HAP-1 (cell line): ENCODE data around the gene HK1.

Source experiments
- DNase-seq, 2 experiments: peaks; one replicate each; pipeline ENCODE4 v3.0.0-alpha.2; 2016 to 2020; ENCODE audit warnings: low spot score in 2 of 2
- H3K27me3 ChIP-seq: fragments of 250-450 bp; sonication (Bioruptor Pico); 2 replicates; pipeline ENCODE4 v1.5.1; 2020; ENCODE audit warnings: low read depth, mild to moderate bottlenecking, moderate library complexity
- H3K36me3 ChIP-seq: fragments of 250-450 bp; sonication (Bioruptor Pico); replicated peaks from 2 replicates; pipeline ENCODE4 v1.5.1; 2020; ENCODE audit warnings: mild to moderate bottlenecking
- H3K4me1 ChIP-seq: fragments of 250-450 bp; sonication (Bioruptor Pico); 2 replicates; pipeline ENCODE4 v1.5.1; 2020; ENCODE audit warnings: mild to moderate bottlenecking
- H3K4me3 ChIP-seq: fragments of 250-450 bp; sonication (Bioruptor Pico); 2 replicates; pipeline ENCODE4 v1.5.1; 2020; ENCODE audit warnings: mild to moderate bottlenecking, moderate library complexity
- H3K9me3 ChIP-seq: fragments of 250-450 bp; sonication (Bioruptor Pico); 2 replicates; pipeline ENCODE4 v1.5.1; 2020; ENCODE audit warnings: mild to moderate bottlenecking, moderate library complexity
- in situ Hi-C: fragments of 300-500 bp; cut with MboI; formaldehyde crosslinking; loops from 3 replicates; pipeline ENCODE4 v1.14.3; 2020; ENCODE audit warnings: low sequenced_read_pairs, inconsistent platforms, mixed read lengths

The HK1 gene

GRCh38 chr10:69377191-69377590 is 98.9 kb downstream of the HK1 start:
- no peak for DNase-seq
- no peaks in the 10 kb centered on the region for H3K9me3 ChIP-seq
- no peaks in the 10 kb centered on the region for H3K27me3 ChIP-seq
- H3K4me3 ChIP-seq, result no peak overlapping the region
- H3K4me1 ChIP-seq, result no peaks in the 10 kb centered on the region
- in situ Hi-C loops, result no loop called here
- H3K36me3 ChIP-seq, result peaks cover 22% of the 10 kb centered on the region

- peaks cover 22% of the 10 kb centered on the region for H3K36me3 ChIP-seq
- no peak for DNase-seq
- H3K4me3 ChIP-seq, result no peak overlapping the region
- no peaks in the 10 kb centered on the region for H3K27me3 ChIP-seq
- H3K9me3 ChIP-seq, result no peaks in the 10 kb centered on the region
- in situ Hi-C loops, result no loop called here
- no peaks in the 10 kb centered on the region for H3K4me1 ChIP-seq
These were observed 99.6 kb downstream of the HK1 start for GRCh38 chr10:69377933-69378332.

GRCh38 chr10:69379800-69380199 is 101.5 kb downstream of the HK1 start:
- Histone ChIP-seq H3K27me3 (no peaks in the 10 kb centered on the region), H3K4me1 (no peaks in the 10 kb centered on the region), H3K4me3 (no peak overlapping the region), H3K36me3 (peaks cover 37% of the 10 kb centered on the region), H3K9me3 (no peaks in the 10 kb centered on the region)
- in situ Hi-C loops, result no loop called here
- no peak for DNase-seq

- Histone ChIP-seq H3K4me1 (no peaks in the 10 kb centered on the region), H3K27me3 (no peaks in the 10 kb centered on the region), H3K9me3 (no peaks in the 10 kb centered on the region), H3K4me3 (no peak overlapping the region), H3K36me3 (peaks cover 39% of the 10 kb centered on the region)
- in situ Hi-C loops, result no loop called here
- no peak for DNase-seq
These were observed 104.3 kb downstream of the HK1 start for GRCh38 chr10:69382382-69383117.

- DNase-seq, result no peak
- peaks cover 47% of the 10 kb centered on the region for H3K36me3 ChIP-seq
- in situ Hi-C loops, result no loop called here
These were observed 105.3 kb downstream of the HK1 start for GRCh38 chr10:69383558-69383957.

GRCh38 chr10:69384320-69384719 is 106.0 kb downstream of the HK1 start:
- in situ Hi-C loops, result no loop called here
- no peaks in the 10 kb centered on the region for H3K27me3 ChIP-seq
- H3K4me3 ChIP-seq, result no peak overlapping the region
- H3K4me1 ChIP-seq, result no peaks in the 10 kb centered on the region
- no peak for DNase-seq
- peaks cover 49% of the 10 kb centered on the region for H3K36me3 ChIP-seq
- H3K9me3 ChIP-seq, result no peaks in the 10 kb centered on the region

More at GRCh38 chr10:69383558-69383957, 105.3 kb downstream of the HK1 start:
- no peaks in the 10 kb centered on the region for H3K27me3 ChIP-seq
- H3K4me1 ChIP-seq, result no peaks in the 10 kb centered on the region
- no peak overlapping the region for H3K4me3 ChIP-seq
- no peaks in the 10 kb centered on the region for H3K9me3 ChIP-seq

- Histone ChIP-seq H3K4me3 (no peak overlapping the region), H3K36me3 (peaks cover 35% of the 10 kb centered on the region), H3K9me3 (no peaks in the 10 kb centered on the region), H3K27me3 (no peaks in the 10 kb centered on the region), H3K4me1 (no peaks in the 10 kb centered on the region)
- no peak for DNase-seq
- in situ Hi-C loops, result loop anchor here (5.0 kb wide), 1 partner anchor 148 kb away; no protein-coding TSS in a partner anchor
These were observed 107.4 kb downstream of the HK1 start for GRCh38 chr10:69385454-69386350.

GRCh38 chr10:69387500-69387899 is 109.2 kb downstream of the HK1 start:
- Histone ChIP-seq H3K4me3 (no peak overlapping the region), H3K27me3 (no peaks in the 10 kb centered on the region), H3K4me1 (no peaks in the 10 kb centered on the region), H3K36me3 (peaks cover 37% of the 10 kb centered on the region), H3K9me3 (no peaks in the 10 kb centered on the region)
- DNase-seq, result no peak
- in situ Hi-C loops, result loop anchor here (5.0 kb wide), 1 partner anchor 150 kb away; no protein-coding TSS in a partner anchor

GRCh38 chr10:69388488-69388887 is 110.2 kb downstream of the HK1 start:
- no peak overlapping the region for H3K4me3 ChIP-seq
- no peaks in the 10 kb centered on the region for H3K4me1 ChIP-seq
- in situ Hi-C loops, result loop anchor here (5.0 kb wide), 1 partner anchor 151 kb away; no protein-coding TSS in a partner anchor
- no peaks in the 10 kb centered on the region for H3K27me3 ChIP-seq
- peaks cover 35% of the 10 kb centered on the region for H3K36me3 ChIP-seq
- no peaks in the 10 kb centered on the region for H3K9me3 ChIP-seq
- DNase-seq, result no peak

GRCh38 chr10:69389827-69390490 is 111.7 kb downstream of the HK1 start:
- peaks cover 22% of the 10 kb centered on the region for H3K36me3 ChIP-seq
- H3K9me3 ChIP-seq, result no peaks in the 10 kb centered on the region
- no peaks in the 10 kb centered on the region for H3K27me3 ChIP-seq
- DNase-seq, result peak in 1 of 2 experiments; percentile 41
- H3K4me1 ChIP-seq, result no peaks in the 10 kb centered on the region
- H3K4me3 ChIP-seq, result no peak overlapping the region
- in situ Hi-C loops, result loop anchor here (5.0 to 10.0 kb wide), 2 partner anchors 153 to 395 kb away; no protein-coding TSS in a partner anchor

- Histone ChIP-seq H3K4me3 (no peak overlapping the region), H3K4me1 (no peaks in the 10 kb centered on the region), H3K27me3 (no peaks in the 10 kb centered on the region), H3K9me3 (no peaks in the 10 kb centered on the region), H3K36me3 (peaks cover 16% of the 10 kb centered on the region)
- DNase-seq, result no peak
- in situ Hi-C loops, result loop anchor here (10.0 kb wide), 1 partner anchor 396 kb away; no protein-coding TSS in a partner anchor
These were observed 112.9 kb downstream of the HK1 start for GRCh38 chr10:69391158-69391557.

GRCh38 chr10:69392481-69393000 is 114.2 kb downstream of the HK1 start:
- in situ Hi-C loops, result loop anchor here (10.0 kb wide), 1 partner anchor 398 kb away; no protein-coding TSS in a partner anchor
- H3K4me1 ChIP-seq, result no peaks in the 10 kb centered on the region

GRCh38 chr10:69394020-69394419 is 115.7 kb downstream of the HK1 start:
- no peak overlapping the region for H3K4me3 ChIP-seq
- no peaks in the 10 kb centered on the region for H3K4me1 ChIP-seq
- in situ Hi-C loops, result loop anchor here (10.0 kb wide), 1 partner anchor 399 kb away; no protein-coding TSS in a partner anchor
- H3K36me3 ChIP-seq, result peaks cover 4% of the 10 kb centered on the region
- H3K9me3 ChIP-seq, result no peaks in the 10 kb centered on the region
- no peaks in the 10 kb centered on the region for H3K27me3 ChIP-seq
- no peak for DNase-seq

More at GRCh38 chr10:69392481-69393000, 114.2 kb downstream of the HK1 start:
- H3K27me3 ChIP-seq, result no peaks in the 10 kb centered on the region
- H3K36me3 ChIP-seq, result peaks cover 16% of the 10 kb centered on the region
- no peaks in the 10 kb centered on the region for H3K9me3 ChIP-seq
- DNase-seq, result peak; percentile 81 to 88
- no peak overlapping the region for H3K4me3 ChIP-seq
